Epithelial cell of proximal tubule (primary cell): ENCODE data around the gene SH3RF1. TPM values are rescaled to one million over a fixed set of nuclear protein-coding genes. Genes with fewer than 3 reads are reported as not detected.
A peak's percentile ranks its signal among the peaks of the same experiment; 100 is the strongest.

Experiments used
- DNase-seq: peaks from one replicate; pipeline ENCODE4 v3.0.0-alpha.2; 2011; ENCODE audit warnings: low read depth
- H3K4me3 ChIP-seq: 2 replicates; pipeline ENCODE4 v1.5.1; 2011; ENCODE audit warnings: low read depth, mild to moderate bottlenecking, low read length
- CTCF ChIP-seq: conservative IDR thresholded peaks from 2 replicates; pipeline ENCODE4 v1.5.1; 2012; ENCODE audit warnings: low read depth, mild to moderate bottlenecking, low read length
- total RNA-seq: library from RNA; depleted of rRNA; stranded (reverse); fragments of >200 nt; gene quantifications from 2 replicates; pipeline ENCODE4 v1.2.3, GENCODE V29; 2015

SH3RF1 gene
- total RNA-seq: 20.6 and 25.8 TPM in 2 replicates

- TF ChIP-seq CTCF: no peak
- DNase-seq: no peak
- peak within 1 kb of the TSS; percentile 96 for H3K4me3 ChIP-seq
Measured at GRCh38 chr4:169270810-169271691, at the start of gene SH3RF1. Gene SH3RF1, minus strand, starts transcription at chr4:169270956. Its CDS starts 1,744 bp downstream, at chr4:169269212.

DNA sequence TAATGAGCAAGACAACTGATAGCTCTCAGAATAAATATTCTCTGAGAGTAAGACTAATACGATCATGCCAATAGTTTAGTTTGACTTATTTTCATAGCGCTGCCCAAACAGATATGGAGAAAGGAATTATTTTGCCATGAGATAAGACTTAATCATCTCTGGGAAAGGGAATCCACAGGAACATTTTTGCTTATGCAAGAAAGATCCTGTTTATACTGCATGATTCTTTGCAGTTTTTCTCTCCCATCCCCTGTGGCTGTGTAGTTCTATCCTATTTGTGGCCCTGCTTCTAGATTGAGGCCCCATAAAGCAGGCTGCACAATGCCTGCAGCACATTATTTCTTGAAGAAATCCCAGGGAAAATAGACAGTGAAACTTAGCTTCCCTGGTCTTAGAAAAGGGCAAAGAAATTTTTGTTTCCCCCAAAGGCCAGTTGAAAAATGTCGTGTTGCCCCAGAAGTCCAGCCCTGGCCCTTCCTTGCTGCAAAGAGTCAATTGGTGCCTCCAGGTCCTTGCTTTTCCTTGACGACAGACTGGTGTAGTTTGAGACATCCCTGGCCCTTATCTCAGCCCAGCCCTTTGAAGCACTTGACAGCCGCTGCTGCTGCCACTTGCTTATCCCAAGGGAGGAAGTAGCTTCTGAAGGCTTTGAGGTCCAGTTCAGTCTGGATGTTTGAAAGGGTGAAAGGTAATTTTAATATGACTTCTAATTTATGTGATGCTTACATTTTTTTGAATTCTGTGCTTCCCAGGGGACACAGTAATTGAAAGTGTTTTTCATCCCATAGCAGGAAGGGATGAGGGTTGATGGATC is 45.0 kb upstream of the SH3RF1 start:
- no peak overlapping the region for H3K4me3 ChIP-seq
- DNase-seq: peak; percentile 39
- no peak for TF ChIP-seq CTCF

DNA sequence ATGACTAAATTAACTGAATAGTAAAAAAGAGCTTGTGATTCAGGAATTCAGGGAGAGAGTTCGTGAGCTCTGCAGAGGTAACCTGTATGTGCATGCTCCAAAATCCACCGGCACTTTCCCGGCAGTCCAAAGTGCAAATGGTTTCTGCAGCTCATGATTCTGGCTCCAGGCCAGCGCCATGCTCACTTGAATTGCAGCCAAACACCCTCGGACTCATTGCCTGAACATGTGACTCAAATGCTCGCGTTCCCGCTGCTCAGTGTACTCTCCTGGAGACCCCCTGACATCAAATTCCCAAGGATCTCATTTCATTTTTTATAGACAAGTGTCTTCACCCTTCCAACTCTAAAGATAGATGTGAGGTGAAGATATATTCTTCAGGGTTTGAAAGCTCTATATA is 44.1 kb upstream of the SH3RF1 start:
- peak; percentile 64 for DNase-seq
- no peak overlapping the region for H3K4me3 ChIP-seq

DNA sequence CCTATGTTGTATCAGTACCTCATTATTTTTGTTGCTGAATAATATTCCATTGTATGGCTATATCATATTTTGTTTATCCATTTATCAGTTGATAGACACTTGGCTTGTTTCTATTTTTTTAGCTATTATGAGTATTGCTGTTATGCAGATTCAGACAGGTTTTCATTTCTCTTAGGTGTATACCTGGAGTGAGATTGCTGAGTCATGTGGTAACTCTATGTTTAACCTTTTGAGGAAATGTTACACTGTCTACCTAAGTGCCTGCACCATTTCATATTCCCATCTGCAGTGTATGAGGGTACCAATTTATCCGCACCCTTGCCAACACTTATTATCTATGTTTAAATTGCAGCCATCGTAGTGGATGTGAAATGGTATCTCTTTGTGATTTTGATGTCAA is 43.0 kb upstream of the SH3RF1 start:
- DNase-seq: no peak
- no peak for TF ChIP-seq CTCF
- no peak overlapping the region for H3K4me3 ChIP-seq

More for the DNA sequence above, 44.1 kb upstream of the SH3RF1 start:
- TF ChIP-seq CTCF: no peak

- DNase-seq: no peak
- no peak for TF ChIP-seq CTCF
Measured at GRCh38 chr4:169312690-169313422, 42.1 kb upstream of the SH3RF1 start.

GRCh38 chr4:169311643-169312365 is 41.0 kb upstream of the SH3RF1 start:
- TF ChIP-seq CTCF: peak; percentile 70
- no peak for DNase-seq
- H3K4me3 ChIP-seq: no peak overlapping the region

More at GRCh38 chr4:169312690-169313422, 42.1 kb upstream of the SH3RF1 start:
- H3K4me3 ChIP-seq: no peak overlapping the region
